Stomach (tissue), 4 donors: ENCODE results near the gene PPOX.

Experiments
- CTCF ChIP-seq, 7 experiments: fragments of 450-650 bp in 4 of 7; fragments of 200-600 bp in 3 of 7; sonication (generic) in 3 of 7; IDR thresholded peaks; one replicate each; pipeline ENCODE4 v1.5.1; 2016 to 2019; ENCODE audit warnings: antibody characterized with exemption in 7 of 7, control low read depth in 2 of 7, mild to moderate bottlenecking in 1 of 7
- EP300 ChIP-seq: sonication (generic); formaldehyde crosslinking; IDR thresholded peaks from one replicate; pipeline ENCODE4 v1.6.1; 2017; ENCODE audit warnings: antibody characterized with exemption
- POLR2A ChIP-seq, 4 donors: fragments of 450-650 bp; IDR thresholded peaks; one replicate each; pipeline ENCODE4 v1.6.1; 2016; ENCODE audit warnings: antibody characterized with exemption in 4 of 4, control low read depth in 2 of 4, mild to moderate bottlenecking in 1 of 4, moderate library complexity in 1 of 4
- POLR2AphosphoS5 ChIP-seq, 3 donors: sonication (generic); formaldehyde crosslinking; IDR thresholded peaks; one replicate each; pipeline ENCODE4 v1.6.1; 2016; ENCODE audit warnings: antibody characterized with exemption in 3 of 3

GRCh38 chr1:161163793-161164192, 2.4 kb upstream of the PPOX start:
- TF ChIP-seq POLR2A (IDR thresholded peaks at IDR 0.05), result no peak
- TF ChIP-seq CTCF (IDR thresholded peaks at IDR 0.05), result no peak
- TF ChIP-seq EP300, result no peak
- TF ChIP-seq POLR2AphosphoS5 (IDR thresholded peaks at IDR 0.05), result no peak
